ENCODE measurements around the gene PHTF2.

GRCh38 chr7:77760809-77761453 is 37.6 kb upstream of the PHTF2 start:
- TF ChIP-seq ISL1 (CRISPR knock-in tag; IDR thresholded peaks at IDR 0.05) (no peak), CSRNP3 (CRISPR knock-in tag; IDR thresholded peaks at IDR 0.05) (no peak), ZFP30 (CRISPR knock-in tag; IDR thresholded peaks at IDR 0.05) (no peak), SNAI2 (CRISPR knock-in tag; IDR thresholded peaks at IDR 0.05) (no peak), GLIS3 (CRISPR knock-in tag; IDR thresholded peaks at IDR 0.05) (no peak), ZFP3 (CRISPR knock-in tag; IDR thresholded peaks at IDR 0.05) (no peak), CREB5 (CRISPR knock-in tag; IDR thresholded peaks at IDR 0.05; ENCODE audit: low read depth) (no peak), ESRRG (CRISPR knock-in tag; IDR thresholded peaks at IDR 0.05) (no peak), ZNF565 (CRISPR knock-in tag; conservative IDR thresholded peaks at IDR 0.05; ENCODE audit: low read depth) (no peak)
- TF ChIP-seq, protein P1, sequence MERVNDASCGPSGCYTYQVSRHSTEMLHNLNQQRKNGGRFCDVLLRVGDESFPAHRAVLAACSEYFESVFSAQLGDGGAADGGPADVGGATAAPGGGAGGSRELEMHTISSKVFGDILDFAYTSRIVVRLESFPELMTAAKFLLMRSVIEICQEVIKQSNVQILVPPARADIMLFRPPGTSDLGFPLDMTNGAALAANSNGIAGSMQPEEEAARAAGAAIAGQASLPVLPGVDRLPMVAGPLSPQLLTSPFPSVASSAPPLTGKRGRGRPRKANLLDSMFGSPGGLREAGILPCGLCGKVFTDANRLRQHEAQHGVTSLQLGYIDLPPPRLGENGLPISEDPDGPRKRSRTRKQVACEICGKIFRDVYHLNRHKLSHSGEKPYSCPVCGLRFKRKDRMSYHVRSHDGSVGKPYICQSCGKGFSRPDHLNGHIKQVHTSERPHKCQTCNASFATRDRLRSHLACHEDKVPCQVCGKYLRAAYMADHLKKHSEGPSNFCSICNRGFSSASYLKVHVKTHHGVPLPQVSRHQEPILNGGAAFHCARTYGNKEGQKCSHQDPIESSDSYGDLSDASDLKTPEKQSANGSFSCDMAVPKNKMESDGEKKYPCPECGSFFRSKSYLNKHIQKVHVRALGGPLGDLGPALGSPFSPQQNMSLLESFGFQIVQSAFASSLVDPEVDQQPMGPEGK (CRISPR knock-in tag; IDR thresholded peaks at IDR 0.05; ENCODE audit: borderline replicate concordance) = no peak

All from SK-N-SH treated with all-trans-retinoic acid at 6 μM for 48 hours (cell line).